Dendritic cell treated with granulocyte-macrophage colony-stimulating factor and Interleukin-4, amounts not matched to agents 40 ng/mL and 50 ng/mL, for 4 days (primary cell): ENCODE results near the gene GPR78.

Experiments used
- H3K27ac Mint-ChIP-seq: one replicate; pipeline ENCODE4 v1.8.0; 2022; ENCODE audit warnings: mild to moderate bottlenecking, mixed read lengths
- H3K27me3 Mint-ChIP-seq: one replicate; pipeline ENCODE4 v1.8.0; 2022; ENCODE audit warnings: mild to moderate bottlenecking, mixed read lengths
- H3K36me3 Mint-ChIP-seq: one replicate; pipeline ENCODE4 v1.8.0; 2022; ENCODE audit warnings: low read depth, mixed read lengths
- H3K4me1 Mint-ChIP-seq: one replicate; pipeline ENCODE4 v1.8.0; 2022; ENCODE audit warnings: low read depth, mixed read lengths
- H3K4me3 Mint-ChIP-seq: one replicate; pipeline ENCODE4 v1.8.0; 2022; ENCODE audit warnings: mild to moderate bottlenecking, moderate library complexity, mixed read lengths
- H3K9me3 Mint-ChIP-seq: one replicate; pipeline ENCODE4 v1.8.0; 2022; ENCODE audit warnings: mixed read lengths
- intact Hi-C: fragments of 100-400 bp; cut with micrococcal nuclease; formaldehyde crosslinking; loops from one replicate; pipeline ENCODE4 v1.15.0; 2022

The GPR78 gene

GRCh38 chr4:8582436-8582835 lies 2.2 kb downstream of the GPR78 start:
- peaks cover 22% of the 10 kb centered on the region for H3K27me3 Mint-ChIP-seq
- no peak overlapping the region for H3K4me3 Mint-ChIP-seq
- H3K9me3 Mint-ChIP-seq = no peaks in the 10 kb centered on the region
- intact Hi-C loops = no loop called here
- H3K4me1 Mint-ChIP-seq = no peaks in the 10 kb centered on the region
- H3K36me3 Mint-ChIP-seq = no peaks in the 10 kb centered on the region
- H3K27ac Mint-ChIP-seq = no peak overlapping the region

GRCh38 chr4:8582941-8583654 lies 2.9 kb downstream of the GPR78 start:
- intact Hi-C loops = no loop called here
- H3K27ac Mint-ChIP-seq = no peak overlapping the region

GRCh38 chr4:8583655-8584025 lies 3.4 kb downstream of the GPR78 start:
- no peak overlapping the region for H3K27ac Mint-ChIP-seq
- no peak overlapping the region for H3K4me3 Mint-ChIP-seq
- intact Hi-C loops = no loop called here
- no peaks in the 10 kb centered on the region for H3K36me3 Mint-ChIP-seq
- no peaks in the 10 kb centered on the region for H3K9me3 Mint-ChIP-seq
- no peaks in the 10 kb centered on the region for H3K4me1 Mint-ChIP-seq
- H3K27me3 Mint-ChIP-seq = peaks cover 20% of the 10 kb centered on the region

More at GRCh38 chr4:8582941-8583654, 2.9 kb downstream of the GPR78 start:
- Mint-ChIP-seq H3K4me3 (no peak overlapping the region), H3K4me1 (no peaks in the 10 kb centered on the region), H3K9me3 (no peaks in the 10 kb centered on the region), H3K36me3 (no peaks in the 10 kb centered on the region), H3K27me3 (peaks cover 20% of the 10 kb centered on the region)

- H3K9me3 Mint-ChIP-seq = no peaks in the 10 kb centered on the region
- H3K27me3 Mint-ChIP-seq = peaks cover 16% of the 10 kb centered on the region
- H3K4me1 Mint-ChIP-seq = no peaks in the 10 kb centered on the region
- H3K4me3 Mint-ChIP-seq = no peak overlapping the region
- H3K27ac Mint-ChIP-seq = no peak overlapping the region
- no peaks in the 10 kb centered on the region for H3K36me3 Mint-ChIP-seq
- intact Hi-C loops = no loop called here
Observed at GRCh38 chr4:8585186-8585585, 5.0 kb downstream of the GPR78 start.

- Mint-ChIP-seq H3K27ac (no peak overlapping the region), H3K27me3 (peaks cover 18% of the 10 kb centered on the region), H3K4me1 (no peaks in the 10 kb centered on the region), H3K9me3 (no peaks in the 10 kb centered on the region), H3K36me3 (no peaks in the 10 kb centered on the region), H3K4me3 (no peak overlapping the region)
- intact Hi-C loops = no loop called here
Observed at GRCh38 chr4:8585721-8586212, 5.6 kb downstream of the GPR78 start.

- Mint-ChIP-seq H3K4me1 (no peaks in the 10 kb centered on the region), H3K4me3 (no peak overlapping the region), H3K36me3 (no peaks in the 10 kb centered on the region), H3K27ac (no peak overlapping the region), H3K27me3 (peaks cover 17% of the 10 kb centered on the region), H3K9me3 (no peaks in the 10 kb centered on the region)
- intact Hi-C loops = no loop called here
Observed at GRCh38 chr4:8586246-8586645, 6.1 kb downstream of the GPR78 start.

- Mint-ChIP-seq H3K4me1 (no peaks in the 10 kb centered on the region), H3K4me3 (no peak overlapping the region), H3K9me3 (no peaks in the 10 kb centered on the region), H3K27ac (no peak overlapping the region), H3K36me3 (no peaks in the 10 kb centered on the region), H3K27me3 (peaks cover 19% of the 10 kb centered on the region)
- intact Hi-C loops = no loop called here
Observed at GRCh38 chr4:8586671-8587468, 6.7 kb downstream of the GPR78 start.

GRCh38 chr4:8587469-8588195 lies 7.4 kb downstream of the GPR78 start:
- Mint-ChIP-seq H3K4me1 (no peaks in the 10 kb centered on the region), H3K27ac (no peak overlapping the region), H3K27me3 (peaks cover 22% of the 10 kb centered on the region), H3K4me3 (no peak overlapping the region), H3K9me3 (no peaks in the 10 kb centered on the region), H3K36me3 (no peaks in the 10 kb centered on the region)
- intact Hi-C loops = no loop called here

GRCh38 chr4:8588196-8588470 lies 7.9 kb downstream of the GPR78 start:
- Mint-ChIP-seq H3K9me3 (no peaks in the 10 kb centered on the region), H3K4me1 (no peaks in the 10 kb centered on the region), H3K4me3 (no peak overlapping the region), H3K36me3 (no peaks in the 10 kb centered on the region), H3K27ac (no peak overlapping the region), H3K27me3 (peaks cover 27% of the 10 kb centered on the region)
- intact Hi-C loops = no loop called here

- no peaks in the 10 kb centered on the region for H3K9me3 Mint-ChIP-seq
- peaks cover 39% of the 10 kb centered on the region for H3K27me3 Mint-ChIP-seq
- H3K4me1 Mint-ChIP-seq = no peaks in the 10 kb centered on the region
- no peaks in the 10 kb centered on the region for H3K36me3 Mint-ChIP-seq
- intact Hi-C loops = no loop called here
- H3K27ac Mint-ChIP-seq = no peak overlapping the region
- H3K4me3 Mint-ChIP-seq = no peak overlapping the region
Observed at GRCh38 chr4:8589336-8589735, 9.1 kb downstream of the GPR78 start.

GRCh38 chr4:8589823-8590545 lies 9.8 kb downstream of the GPR78 start:
- Mint-ChIP-seq H3K9me3 (no peaks in the 10 kb centered on the region), H3K4me3 (no peak overlapping the region), H3K36me3 (no peaks in the 10 kb centered on the region), H3K27ac (no peak overlapping the region), H3K4me1 (no peaks in the 10 kb centered on the region), H3K27me3 (peaks cover 41% of the 10 kb centered on the region)
- intact Hi-C loops = no loop called here

GRCh38 chr4:8590546-8590880 lies 10.3 kb downstream of the GPR78 start:
- Mint-ChIP-seq H3K27me3 (peaks cover 41% of the 10 kb centered on the region), H3K9me3 (no peaks in the 10 kb centered on the region), H3K4me1 (no peaks in the 10 kb centered on the region), H3K27ac (no peak overlapping the region), H3K36me3 (no peaks in the 10 kb centered on the region), H3K4me3 (no peak overlapping the region)
- intact Hi-C loops = no loop called here

- Mint-ChIP-seq H3K4me1 (no peaks in the 10 kb centered on the region), H3K27me3 (peaks cover 41% of the 10 kb centered on the region), H3K36me3 (no peaks in the 10 kb centered on the region), H3K4me3 (no peak overlapping the region), H3K27ac (no peak overlapping the region), H3K9me3 (no peaks in the 10 kb centered on the region)
- intact Hi-C loops = no loop called here
Observed at GRCh38 chr4:8591114-8591513, 10.9 kb downstream of the GPR78 start.
